Measurements from ENCODE around the gene LMTK3.
A peak's percentile ranks its signal among the peaks of the same experiment; 100 is the strongest.

Gene LMTK3

DNA sequence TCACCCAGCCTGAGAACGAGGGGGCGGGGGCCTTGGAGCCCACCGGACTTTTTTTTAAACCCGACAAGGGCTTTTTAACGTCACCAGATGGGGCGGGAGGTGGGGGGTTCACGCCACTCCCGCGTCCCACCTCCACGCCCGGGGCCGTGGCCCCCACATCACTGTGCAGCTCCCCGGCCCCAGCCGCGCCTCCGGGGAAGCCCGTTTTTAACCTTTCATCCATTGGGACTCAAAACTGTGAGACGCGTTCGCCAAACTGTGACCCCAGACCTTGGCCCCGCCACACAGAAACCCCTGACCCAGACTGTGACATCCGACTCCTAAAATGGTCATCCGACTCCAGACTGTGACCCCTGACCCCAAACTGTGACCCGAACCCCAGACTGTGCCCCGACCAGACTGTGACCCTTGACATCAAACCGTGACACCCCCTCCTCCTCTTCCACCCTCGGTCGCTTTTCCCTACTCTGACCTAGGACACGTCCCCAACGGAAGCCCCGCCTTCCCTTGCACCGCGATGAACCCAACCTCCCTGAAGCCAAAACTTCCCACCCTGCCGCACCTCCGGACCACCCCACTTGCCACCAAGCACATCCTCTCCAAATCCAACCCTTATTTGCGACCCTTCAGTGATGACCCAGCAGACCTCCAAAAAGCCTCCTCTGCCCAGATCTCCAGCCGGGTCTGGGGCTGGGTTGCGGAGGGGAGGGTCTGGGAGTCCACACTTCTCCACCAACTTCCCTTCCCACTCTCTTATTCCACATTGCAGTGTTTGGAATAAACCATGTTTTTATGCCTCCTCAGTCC lies 67.3 kb downstream of the LMTK3 start:
- TF ChIP-seq, protein P1, sequence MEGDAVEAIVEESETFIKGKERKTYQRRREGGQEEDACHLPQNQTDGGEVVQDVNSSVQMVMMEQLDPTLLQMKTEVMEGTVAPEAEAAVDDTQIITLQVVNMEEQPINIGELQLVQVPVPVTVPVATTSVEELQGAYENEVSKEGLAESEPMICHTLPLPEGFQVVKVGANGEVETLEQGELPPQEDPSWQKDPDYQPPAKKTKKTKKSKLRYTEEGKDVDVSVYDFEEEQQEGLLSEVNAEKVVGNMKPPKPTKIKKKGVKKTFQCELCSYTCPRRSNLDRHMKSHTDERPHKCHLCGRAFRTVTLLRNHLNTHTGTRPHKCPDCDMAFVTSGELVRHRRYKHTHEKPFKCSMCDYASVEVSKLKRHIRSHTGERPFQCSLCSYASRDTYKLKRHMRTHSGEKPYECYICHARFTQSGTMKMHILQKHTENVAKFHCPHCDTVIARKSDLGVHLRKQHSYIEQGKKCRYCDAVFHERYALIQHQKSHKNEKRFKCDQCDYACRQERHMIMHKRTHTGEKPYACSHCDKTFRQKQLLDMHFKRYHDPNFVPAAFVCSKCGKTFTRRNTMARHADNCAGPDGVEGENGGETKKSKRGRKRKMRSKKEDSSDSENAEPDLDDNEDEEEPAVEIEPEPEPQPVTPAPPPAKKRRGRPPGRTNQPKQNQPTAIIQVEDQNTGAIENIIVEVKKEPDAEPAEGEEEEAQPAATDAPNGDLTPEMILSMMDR (IDR thresholded peaks at IDR 0.05; ENCODE audit: insufficient read depth, low read depth, low read length, missing control alignments) = no peak
- no peak for DNase-seq (ENCODE audit: low read depth)
- peak overlapping the region; percentile 99 for H3K4me3 ChIP-seq (ENCODE audit: low read length)

DNA sequence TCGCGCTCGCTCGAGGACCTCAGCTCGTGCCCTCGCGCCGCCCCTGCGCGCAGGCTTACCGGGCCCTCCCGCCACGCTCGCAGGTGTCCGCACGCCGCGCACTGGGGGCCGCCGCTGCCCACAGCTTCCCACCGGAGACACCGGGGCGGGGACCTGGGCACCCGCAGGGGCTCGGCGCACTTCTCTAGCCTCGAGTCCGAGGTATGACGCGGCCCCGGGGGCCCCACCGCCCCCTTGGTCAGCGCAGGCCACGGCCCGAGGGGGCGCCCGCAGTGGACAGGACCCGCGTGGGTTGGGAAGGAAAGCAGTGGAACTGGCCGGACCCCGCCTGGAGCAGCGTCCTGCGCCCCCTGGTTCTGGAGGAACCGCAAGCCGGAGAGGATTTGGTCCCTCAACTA lies 67.9 kb downstream of the LMTK3 start:
- TF ChIP-seq, protein P1 (IDR thresholded peaks at IDR 0.05; ENCODE audit: insufficient read depth, low read depth, low read length, missing control alignments) = no peak
- H3K4me3 ChIP-seq (ENCODE audit: low read length) = no peak overlapping the region
- no peak for DNase-seq (ENCODE audit: low read depth)

DNA sequence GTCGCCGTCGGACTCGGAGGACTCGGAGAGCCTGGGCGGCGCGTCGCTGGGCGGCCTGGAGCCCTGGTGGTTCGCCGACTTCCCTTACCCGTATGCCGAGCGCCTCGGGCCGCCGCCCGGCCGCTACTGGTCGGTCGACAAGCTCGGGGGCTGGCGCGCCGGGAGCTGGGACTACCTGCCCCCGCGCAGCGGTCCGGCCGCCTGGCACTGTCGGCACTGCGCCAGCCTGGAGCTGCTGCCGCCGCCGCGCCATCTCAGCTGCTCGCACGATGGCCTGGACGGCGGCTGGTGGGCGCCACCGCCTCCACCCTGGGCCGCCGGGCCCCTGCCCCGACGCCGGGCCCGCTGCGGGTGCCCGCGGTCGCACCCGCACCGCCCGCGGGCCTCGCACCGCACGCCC lies 68.4 kb downstream of the LMTK3 start:
- DNase-seq (ENCODE audit: low read depth) = peak; percentile 14
- TF ChIP-seq, protein P1 (IDR thresholded peaks at IDR 0.05; ENCODE audit: insufficient read depth, low read depth, low read length, missing control alignments) = no peak
- H3K4me3 ChIP-seq (ENCODE audit: low read length) = no peak overlapping the region

DNA sequence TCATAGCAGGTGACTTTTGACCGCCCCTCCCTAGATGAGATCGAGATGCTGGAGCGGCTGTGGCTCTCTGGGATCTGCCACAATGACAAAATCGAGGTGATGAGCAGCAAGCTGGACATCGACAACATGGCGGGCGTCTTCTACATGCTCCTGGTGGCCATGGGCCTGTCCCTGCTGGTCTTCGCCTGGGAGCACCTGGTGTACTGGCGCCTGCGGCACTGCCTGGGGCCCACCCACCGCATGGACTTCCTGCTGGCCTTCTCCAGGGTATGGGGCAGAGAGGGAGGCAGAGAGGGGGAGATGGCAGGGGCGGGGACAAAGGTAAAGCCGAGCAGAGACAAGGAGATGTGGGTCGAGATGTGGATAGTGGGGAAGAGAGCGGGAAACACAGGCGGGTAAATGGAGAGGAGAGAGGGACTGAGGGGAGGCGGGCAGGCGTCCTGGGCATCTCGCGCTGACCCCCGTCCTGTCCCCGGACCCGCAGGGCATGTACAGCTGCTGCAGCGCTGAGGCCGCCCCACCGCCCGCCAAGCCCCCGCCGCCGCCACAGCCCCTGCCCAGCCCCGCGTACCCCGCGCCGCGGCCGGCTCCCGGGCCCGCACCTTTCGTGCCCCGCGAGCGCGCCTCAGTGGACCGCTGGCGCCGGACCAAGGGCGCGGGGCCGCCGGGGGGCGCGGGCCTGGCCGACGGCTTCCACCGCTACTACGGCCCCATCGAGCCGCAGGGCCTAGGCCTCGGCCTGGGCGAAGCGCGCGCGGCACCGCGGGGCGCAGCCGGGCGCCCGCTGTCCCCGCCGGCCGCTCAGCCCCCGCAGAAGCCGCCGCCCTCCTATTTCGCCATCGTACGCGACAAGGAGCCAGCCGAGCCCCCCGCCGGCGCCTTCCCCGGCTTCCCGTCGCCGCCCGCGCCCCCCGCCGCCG lies 69.3 kb downstream of the LMTK3 start:
- no peak overlapping the region for H3K4me3 ChIP-seq (ENCODE audit: low read length)
- TF ChIP-seq, protein P1 (IDR thresholded peaks at IDR 0.05; ENCODE audit: insufficient read depth, low read depth, low read length, missing control alignments) = no peak
- no peak for DNase-seq (ENCODE audit: low read depth)

DNA sequence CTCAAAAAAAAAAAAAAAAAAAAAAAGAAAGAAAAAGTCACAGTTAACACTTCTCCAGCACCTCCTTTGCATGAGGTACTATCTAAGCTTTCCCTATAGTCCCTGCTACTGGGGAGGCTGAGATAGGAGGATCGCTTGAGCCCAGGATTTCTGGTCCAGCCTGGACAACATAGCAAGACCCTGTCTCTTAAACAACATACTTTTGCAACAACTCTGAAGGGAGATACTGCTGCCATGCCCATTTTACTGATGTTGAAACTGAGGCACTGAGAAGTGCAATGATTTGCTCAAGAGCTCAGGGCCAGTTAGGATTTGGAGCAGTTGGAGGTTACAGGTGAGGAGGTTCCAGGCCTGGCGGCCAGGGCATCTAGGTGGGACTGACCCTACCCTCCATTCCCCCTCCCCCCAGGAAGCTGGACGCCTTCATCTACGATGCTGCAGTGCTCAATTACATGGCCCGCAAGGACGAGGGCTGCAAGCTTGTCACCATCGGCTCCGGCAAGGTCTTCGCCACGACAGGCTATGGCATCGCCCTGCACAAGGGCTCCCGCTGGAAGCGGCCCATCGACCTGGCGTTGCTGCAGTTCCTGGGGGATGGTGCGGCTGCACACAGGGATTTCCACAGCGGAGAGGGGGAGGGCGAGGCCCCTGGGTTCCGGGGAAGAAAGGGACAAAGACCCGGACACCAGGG lies 70.1 kb downstream of the LMTK3 start:
- TF ChIP-seq, protein P1 (IDR thresholded peaks at IDR 0.05; ENCODE audit: insufficient read depth, low read depth, low read length, missing control alignments) = no peak
- no peak for DNase-seq (ENCODE audit: low read depth)
- H3K4me3 ChIP-seq (ENCODE audit: low read length) = no peak overlapping the region

DNA sequence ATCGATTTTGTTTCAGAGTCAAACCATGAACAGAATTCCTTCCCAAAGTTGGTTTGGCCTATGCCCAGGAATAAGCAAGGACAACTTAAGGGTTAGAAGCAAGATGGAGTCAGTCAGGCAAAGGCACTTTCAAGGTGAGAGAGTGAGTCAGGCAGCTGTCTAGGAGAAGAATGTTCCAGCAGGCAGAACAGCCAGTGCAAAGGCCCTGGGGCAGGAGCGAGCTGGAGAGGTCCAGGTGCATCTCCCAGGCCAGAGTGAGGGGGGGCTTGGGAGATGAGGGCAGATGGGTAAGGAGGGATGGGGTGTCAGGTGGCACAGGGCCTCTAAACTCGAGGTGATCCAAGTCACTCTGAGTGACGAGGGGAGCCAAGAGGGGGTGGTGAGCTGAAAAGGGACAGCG lies 75.0 kb downstream of the LMTK3 start:
- DNase-seq (ENCODE audit: low read depth) = no peak
- TF ChIP-seq, protein P1 (IDR thresholded peaks at IDR 0.05; ENCODE audit: insufficient read depth, low read depth, low read length, missing control alignments) = no peak

More for the DNA sequence above, 75.0 kb downstream of the LMTK3 start:
- H3K4me3 ChIP-seq (ENCODE audit: low read length) = no peak overlapping the region
